IMR-90 (cell line): ENCODE data around the gene COG1. TPM values are rescaled to one million over a fixed set of nuclear protein-coding genes. Genes with fewer than 3 reads are reported as not detected.

Source experiments
- ATAC-seq: fragments of 200-7000 bp; cut with Tn5 transposase; 2 replicates; pipeline ENCODE4 v1.9.1; 2020; ENCODE audit warnings: low read depth, mild to moderate bottlenecking, moderate library complexity
- BruUV-seq: library from RNA; stranded (reverse); fragments of 400-500 nt; replicated peaks from 2 replicates; lab custom pipeline; 2021; lab: Mats Ljungman, UMichigan
- CTCF ChIA-PET: fragments of 300-600 bp; formaldehyde crosslinking; extraction: SDS; loops from one replicate; lab custom pipeline; 2021; ENCODE audit warnings: antibody characterized with exemption; lab: Yijun Ruan, JAX
- POLR2A ChIA-PET: fragments of 300-600 bp; sonication (Branson Sonifier 250); formaldehyde crosslinking; loops from one replicate; lab custom pipeline; 2022; ENCODE audit warnings: antibody characterized with exemption; ENCODE audit not compliant: unreplicated experiment; lab: Charles Lee
- DNase-seq: peaks from one replicate; pipeline ENCODE4 v3.0.0; 2013
- H2AFZ ChIP-seq: replicated peaks from 2 replicates; pipeline ENCODE3; 2013; ENCODE audit warnings: low read length, mild to moderate bottlenecking; ENCODE audit not compliant: poor library complexity
- H2AK5ac ChIP-seq: 2 replicates; pipeline ENCODE4 v1.6.1; 2013; ENCODE audit warnings: low read depth, low read length, inconsistent platforms
- H2AK9ac ChIP-seq: replicated peaks from 2 replicates; pipeline ENCODE3; 2013; ENCODE audit warnings: mild to moderate bottlenecking, low read depth, low read length, moderate library complexity; ENCODE audit not compliant: poor library complexity
- H2BK120ac ChIP-seq: 2 replicates; pipeline ENCODE4 v1.6.1; 2013; ENCODE audit warnings: low read depth, low read length, inconsistent platforms
- H2BK15ac ChIP-seq: 3 replicates; pipeline ENCODE4 v1.6.1; 2013; ENCODE audit warnings: low read depth, low read length, inconsistent platforms
- H2BK20ac ChIP-seq: 2 replicates; pipeline ENCODE4 v1.6.1; 2013; ENCODE audit warnings: low read depth, mild to moderate bottlenecking, inconsistent platforms, low read length, moderate library complexity
- H2BK5ac ChIP-seq: 2 replicates; pipeline ENCODE4 v1.6.1; 2013; ENCODE audit warnings: mild to moderate bottlenecking, low read depth, low read length, inconsistent platforms; ENCODE audit not compliant: poor library complexity, severe bottlenecking
- H3K14ac ChIP-seq: replicated peaks from 2 replicates; pipeline ENCODE4 v1.6.1; 2013; ENCODE audit warnings: low read depth, low read length, inconsistent platforms
- H3K18ac ChIP-seq: 2 replicates; pipeline ENCODE4 v1.6.1; 2013; ENCODE audit warnings: low read depth, low read length, control low read depth
- H3K23ac ChIP-seq: 2 replicates; pipeline ENCODE4 v1.6.1; 2013; ENCODE audit warnings: low read depth, low read length, inconsistent platforms
- H3K27ac ChIP-seq: 2 replicates; pipeline ENCODE4 v1.5.1; 2013; ENCODE audit warnings: mild to moderate bottlenecking, control low read depth, low read length; ENCODE audit not compliant: insufficient read depth
- H3K27me3 ChIP-seq: 2 replicates; pipeline ENCODE4 v1.6.1; 2013; ENCODE audit warnings: low read length; ENCODE audit not compliant: control insufficient read depth, insufficient read depth
- H3K36me3 ChIP-seq: 2 replicates; pipeline ENCODE4 v1.6.1; 2013; ENCODE audit warnings: low read length, mixed read lengths; ENCODE audit not compliant: control insufficient read depth, insufficient read depth
- H3K4ac ChIP-seq: 2 replicates; pipeline ENCODE4 v1.6.1; 2013; ENCODE audit warnings: low read depth, low read length, inconsistent platforms
- H3K4me1 ChIP-seq: 2 replicates; pipeline ENCODE4 v1.6.1; 2013; ENCODE audit warnings: low read length, mixed read lengths; ENCODE audit not compliant: control insufficient read depth, insufficient read depth
- H3K4me2 ChIP-seq: 2 replicates; pipeline ENCODE4 v1.6.1; 2013; ENCODE audit warnings: low read depth, mild to moderate bottlenecking, control low read depth, low read length, moderate library complexity
- H3K4me3 ChIP-seq: 2 replicates; pipeline ENCODE4 v1.5.1; 2013; ENCODE audit warnings: low read depth, mild to moderate bottlenecking, control low read depth, low read length, moderate library complexity; ENCODE audit not compliant: insufficient read depth
- H3K56ac ChIP-seq: 2 replicates; pipeline ENCODE4 v1.6.1; 2013; ENCODE audit warnings: low read length, inconsistent platforms; ENCODE audit not compliant: insufficient read depth; ENCODE audit errors: extremely low read depth
- H3K79me1 ChIP-seq, 2 experiments: 2 replicates each; pipeline ENCODE4 v1.6.1; 2013; ENCODE audit warnings: low read length in 2 of 2, inconsistent platforms in 1 of 2, low read depth in 1 of 2
- H3K9ac ChIP-seq: 2 replicates; pipeline ENCODE4 v1.6.1; 2013; ENCODE audit warnings: low read depth, low read length, control low read depth
- H3K9me1 ChIP-seq: 2 replicates; pipeline ENCODE4 v1.6.1; 2013; ENCODE audit warnings: low read length, inconsistent platforms; ENCODE audit not compliant: insufficient read depth
- H3K9me3 ChIP-seq: 2 replicates; pipeline ENCODE4 v1.6.1; 2013; ENCODE audit warnings: low read length; ENCODE audit not compliant: control insufficient read depth, insufficient read depth
- H4K20me1 ChIP-seq: 2 replicates; pipeline ENCODE4 v1.6.1; 2013; ENCODE audit warnings: low read length, inconsistent platforms; ENCODE audit not compliant: insufficient read depth
- H4K5ac ChIP-seq: 2 replicates; pipeline ENCODE4 v1.6.1; 2013; ENCODE audit warnings: mild to moderate bottlenecking, low read depth, low read length, control low read depth
- H4K8ac ChIP-seq, 2 experiments: 2 replicates each; pipeline ENCODE4 v1.6.1; 2013; ENCODE audit warnings: low read depth in 2 of 2, low read length in 2 of 2, control low read depth in 1 of 2, inconsistent platforms in 1 of 2
- H4K91ac ChIP-seq: 2 replicates; pipeline ENCODE4 v1.6.1; 2013; ENCODE audit warnings: low read depth, low read length, inconsistent platforms; ENCODE audit not compliant: insufficient read depth
- BHLHE40 ChIP-seq: fragments of 150-350 bp; IDR thresholded peaks from 2 replicates; pipeline ENCODE4 v1.6.1; 2016; ENCODE audit warnings: mild to moderate bottlenecking, low read depth, low read length
- CTCF ChIP-seq: conservative IDR thresholded peaks from 2 replicates; pipeline ENCODE4 v1.5.1; 2012; ENCODE audit warnings: mild to moderate bottlenecking, low read depth, low read length, improper control_type of control experiment
- ELK1 ChIP-seq: fragments of 150-350 bp; IDR thresholded peaks from 2 replicates; pipeline ENCODE4 v1.6.1; 2016; ENCODE audit warnings: low read depth, mild to moderate bottlenecking, low read length, moderate library complexity, borderline replicate concordance
- MAFK ChIP-seq: IDR thresholded peaks from 2 replicates; pipeline ENCODE4 v1.6.1; 2012; ENCODE audit warnings: low read depth, low read length, improper control_type of control experiment
- MAZ ChIP-seq: IDR thresholded peaks from 2 replicates; pipeline ENCODE4 v1.6.1; 2012; ENCODE audit warnings: low read depth, mild to moderate bottlenecking, low read length, improper control_type of control experiment, moderate library complexity, borderline replicate concordance
- MXI1 ChIP-seq: IDR thresholded peaks from 2 replicates; pipeline ENCODE4 v1.6.1; 2012; ENCODE audit warnings: low read depth, mild to moderate bottlenecking, low read length, moderate library complexity, borderline replicate concordance
- NFE2L2 ChIP-seq: fragments of 150-350 bp; IDR thresholded peaks from 2 replicates; pipeline ENCODE4 v1.6.1; 2016; ENCODE audit warnings: low read depth, mild to moderate bottlenecking, low read length
- POLR2A ChIP-seq: IDR thresholded peaks from 2 replicates; pipeline ENCODE4 v1.6.1; 2012; ENCODE audit warnings: mild to moderate bottlenecking, low read depth, low read length
- RAD21 ChIP-seq: IDR thresholded peaks from 2 replicates; pipeline ENCODE4 v1.6.1; 2012; ENCODE audit warnings: low read length, improper control_type of control experiment
- RCOR1 ChIP-seq: IDR thresholded peaks from 2 replicates; pipeline ENCODE4 v1.6.1; 2012; ENCODE audit warnings: mild to moderate bottlenecking, low read length, improper control_type of control experiment; ENCODE audit not compliant: insufficient replicate concordance
- SMC3 ChIP-seq: fragments of 150-350 bp; IDR thresholded peaks from 2 replicates; pipeline ENCODE4 v1.6.1; 2016; ENCODE audit warnings: low read depth, mild to moderate bottlenecking, antibody characterized with exemption, low read length, moderate library complexity
- WGBS, 2 experiments: methylation state at CpG; one replicate each; pipeline versions ENCODE4 v1.1.5 to v1.1.7; 2013; ENCODE audit warnings: missing lambda C conversion rate in 2 of 2; ENCODE audit not compliant: insufficient read length in 1 of 2; ENCODE audit errors: extremely low coverage in 2 of 2; 5-methylcytosine and 5-hydroxymethylcytosine counted together
- dilution Hi-C: fragments of 300-500 bp; cut with HindIII; formaldehyde crosslinking; loops from one replicate; pipeline ENCODE4 v1.14.3; 2018; ENCODE audit warnings: low sequenced_read_pairs; ENCODE audit not compliant: unreplicated experiment
- in situ Hi-C: fragments of 300-500 bp; cut with MboI; formaldehyde crosslinking; loops from 3 replicates; pipeline ENCODE4 v1.14.3; 2019; ENCODE audit warnings: low sequenced_read_pairs, inconsistent platforms, mixed read lengths
- intact Hi-C: fragments of 100-400 bp; cut with micrococcal nuclease; formaldehyde crosslinking; loops from 2 replicates; pipeline ENCODE4 v1.10.0; 2022
- polyA plus RNA-seq, 3 experiments: library from polyadenylated mRNA; depleted of rRNA; stranded (reverse); fragments of >200 nt; gene quantifications; 2 replicates each; pipeline ENCODE4 v1.2.3, GENCODE V29; 2012; ENCODE audit warnings: low replicate concordance in 1 of 3
- total RNA-seq: library from RNA; depleted of rRNA; stranded (reverse); fragments of >200 nt; gene quantifications from 2 replicates; pipeline ENCODE4 v1.2.3, GENCODE V29; 2012

COG1 gene
- total and polyA plus RNA-seq, 2 of the 4 experiments (the other 2 are of a cell fraction) = 18.3 to 35.1 TPM

- Histone ChIP-seq H3K56ac (no peak overlapping the region), H3K23ac (no peak overlapping the region), H3K4me2 (no peak overlapping the region), H2AK5ac (no peak overlapping the region), H2BK20ac (no peak overlapping the region), H3K9me1 (0 out of 2 replicates have a peak, but pooled peaks cover 2% of the 10 kb centered on the region), H4K91ac (no peak overlapping the region), H2BK15ac (no peak overlapping the region), H4K5ac (no peak overlapping the region), H3K36me3 (no peaks in the 10 kb centered on the region), H4K20me1 (no peaks in the 10 kb centered on the region), H3K14ac (no peak overlapping the region), H3K4me3 (no peak overlapping the region), H2BK120ac (no peak overlapping the region), H3K9me3 (no peaks in the 10 kb centered on the region), H3K27ac (no peak overlapping the region), H4K8ac (no peak overlapping the region), H3K4me1 (peaks cover 3% of the 10 kb centered on the region; the same call in 1 of the 2 replicates), H2BK5ac (no peak overlapping the region), H3K79me1 (no peaks in the 10 kb centered on the region), H3K9ac (no peak overlapping the region), H3K18ac (no peak overlapping the region), H2AK9ac (no peak overlapping the region), H2AFZ (no peak overlapping the region), H3K4ac (no peak overlapping the region), H3K27me3 (peaks cover 6% of the 10 kb centered on the region)
- in situ Hi-C loops (loop anchor here (10.0 kb wide), 1 partner anchor 427 kb away; no protein-coding TSS in a partner anchor), dilution Hi-C loops (no loop called here), intact Hi-C loops (loop anchor here (2.0 kb wide), 1 partner anchor 27 kb away; no protein-coding TSS in a partner anchor)
- no peak for DNase-seq
- no TSS peak for BruUV-seq
- TF ChIP-seq RAD21 (no peak), CTCF (no peak), MAFK (no peak), POLR2A (no peak), ELK1 (no peak), MAZ (no peak), SMC3 (no peak), MXI1 (no peak), BHLHE40 (no peak), RCOR1 (no peak), NFE2L2 (no peak)
- CTCF ChIA-PET = no interaction called here
- ATAC-seq = no peak
- 71% methylated on average over 1 of the region's 9 CpGs; no CpG with 5 or more reads in 1 of the 2 experiments for WGBS, 2 experiments
- POLR2A ChIA-PET = no interaction called here
Measured at GRCh38 chr17:73151916-73152632, 40.8 kb upstream of the COG1 start.
